Measurements from ENCODE around the gene P2RY12.
"Not testable (repeated sequence)": the region's sequence is repeated elsewhere in the genome, so short reads cannot be mapped to it uniquely, and the experiment has no call there.

P2RY12 gene

GRCh38 chr3:151392191-151392590 lies 7.6 kb upstream of the P2RY12 start:
- not testable (repeated sequence) for DNase-seq

GRCh38 chr3:151391720-151392119 lies 7.2 kb upstream of the P2RY12 start:
- no peak for DNase-seq

- no peak for DNase-seq
Observed at GRCh38 chr3:151387842-151388241, 3.3 kb upstream of the P2RY12 start.

- no peak for DNase-seq
Observed at GRCh38 chr3:151387432-151387831, 2.9 kb upstream of the P2RY12 start.

- DNase-seq, result peak; percentile 41
Observed at GRCh38 chr3:151386056-151386455, 1.5 kb upstream of the P2RY12 start.

GRCh38 chr3:151383956-151384355 lies 597 bp downstream of the P2RY12 start:
- no peak for DNase-seq

- DNase-seq, result no peak
Observed at GRCh38 chr3:151383111-151383510, 1.4 kb downstream of the P2RY12 start.

- no peak for DNase-seq
Observed at GRCh38 chr3:151382671-151383070, 1.9 kb downstream of the P2RY12 start.

- DNase-seq, result peak; percentile 18
Observed at GRCh38 chr3:151379083-151379734, 5.3 kb downstream of the P2RY12 start.

- DNase-seq, result no peak
Observed at GRCh38 chr3:151377768-151378385, 6.7 kb downstream of the P2RY12 start.

- peak; percentile 53 for DNase-seq
Observed at GRCh38 chr3:151372063-151372820, 12.3 kb downstream of the P2RY12 start.

- peak; percentile 54 for DNase-seq
Observed at GRCh38 chr3:151371526-151371925, 13.0 kb downstream of the P2RY12 start.

GRCh38 chr3:151367448-151367847 lies 17.1 kb downstream of the P2RY12 start:
- DNase-seq, result no peak

GRCh38 chr3:151366993-151367392 lies 17.6 kb downstream of the P2RY12 start:
- no peak for DNase-seq

- DNase-seq, result peak; percentile 65
Observed at GRCh38 chr3:151362751-151363174, 21.8 kb downstream of the P2RY12 start.

- no peak for DNase-seq
Observed at GRCh38 chr3:151357463-151357850, 27.1 kb downstream of the P2RY12 start.

- DNase-seq, result peak; percentile 51
Observed at GRCh38 chr3:151356794-151357462, 27.6 kb downstream of the P2RY12 start.

- no peak for DNase-seq
Observed at GRCh38 chr3:151351648-151352047, 32.9 kb downstream of the P2RY12 start.

- DNase-seq, result no peak
Observed at GRCh38 chr3:151351219-151351618, 33.3 kb downstream of the P2RY12 start.

GRCh38 chr3:151350656-151351055 lies 33.9 kb downstream of the P2RY12 start:
- DNase-seq, result no peak

- no peak for DNase-seq
Observed at GRCh38 chr3:151347432-151347831, 37.1 kb downstream of the P2RY12 start.

GRCh38 chr3:151346292-151346691 lies 38.3 kb downstream of the P2RY12 start:
- no peak for DNase-seq

GRCh38 chr3:151345859-151346258 lies 38.7 kb downstream of the P2RY12 start:
- DNase-seq, result peak; percentile 69
